ENCODE measurements around the gene MOV10L1.

The MOV10L1 gene

DNA sequence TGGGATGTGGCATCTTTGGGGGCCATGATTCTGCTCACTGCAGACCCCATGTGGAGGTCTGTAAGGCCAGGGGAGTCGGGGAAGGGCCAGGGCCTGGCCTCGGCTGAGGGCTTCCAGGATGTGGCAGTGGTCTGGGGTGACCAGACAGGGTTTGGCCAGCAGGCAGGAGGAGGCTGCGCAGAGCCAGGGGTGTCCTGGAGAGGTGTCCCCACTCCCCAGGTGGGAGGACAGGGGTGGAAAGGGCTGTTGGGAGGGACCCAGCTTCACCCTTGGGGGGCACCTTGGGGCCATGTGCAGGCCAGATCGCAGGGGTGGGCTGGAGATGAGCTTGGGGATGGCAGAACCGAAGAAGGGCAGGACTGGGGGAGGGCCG is 84.2 kb downstream of the MOV10L1 start:
- DNase-seq (ENCODE audit: low read depth in 1 of 2, low spot score in 1 of 2): no peak

DNA sequence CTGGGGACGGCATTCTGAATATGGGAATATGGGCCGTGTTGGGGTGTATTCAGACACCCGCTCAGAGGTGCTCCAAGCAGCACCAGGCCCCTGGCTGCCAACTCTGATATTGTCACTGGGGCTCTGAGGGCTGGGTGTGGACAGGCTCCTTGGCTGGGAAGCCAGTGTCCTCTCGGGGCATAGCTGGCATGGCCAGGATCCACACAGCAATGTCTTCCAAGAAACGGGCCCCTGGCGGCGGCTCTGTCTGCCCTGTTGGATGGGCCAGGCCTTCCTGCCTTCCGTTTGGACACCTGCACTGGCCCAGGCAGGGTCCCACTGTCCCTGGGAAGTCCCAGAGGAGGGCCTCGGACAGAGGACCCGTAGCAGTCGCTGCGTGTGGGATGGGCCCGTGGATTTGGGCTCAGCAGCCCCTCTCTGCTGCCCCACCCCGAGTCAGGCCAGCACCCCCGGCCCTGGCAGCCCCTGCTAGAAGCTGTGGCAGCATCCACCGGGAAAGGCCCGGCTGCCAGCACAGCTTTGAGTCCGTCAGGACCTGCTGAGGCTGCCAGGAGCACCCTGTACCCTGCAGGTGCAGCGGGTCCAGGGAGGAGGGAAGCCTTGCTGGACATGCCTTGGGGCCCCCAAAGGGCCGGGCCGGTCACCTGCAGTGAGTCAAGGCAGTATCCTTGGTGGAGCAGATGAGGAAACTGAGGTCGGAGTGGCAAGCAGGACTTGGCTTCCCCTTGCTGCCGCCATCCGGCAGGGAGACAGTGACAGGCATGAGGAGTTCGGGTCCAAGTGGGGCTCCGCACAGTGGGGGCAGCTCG is 84.8 kb downstream of the MOV10L1 start:
- no peak for DNase-seq (ENCODE audit: low read depth in 1 of 2, low spot score in 1 of 2)

DNA sequence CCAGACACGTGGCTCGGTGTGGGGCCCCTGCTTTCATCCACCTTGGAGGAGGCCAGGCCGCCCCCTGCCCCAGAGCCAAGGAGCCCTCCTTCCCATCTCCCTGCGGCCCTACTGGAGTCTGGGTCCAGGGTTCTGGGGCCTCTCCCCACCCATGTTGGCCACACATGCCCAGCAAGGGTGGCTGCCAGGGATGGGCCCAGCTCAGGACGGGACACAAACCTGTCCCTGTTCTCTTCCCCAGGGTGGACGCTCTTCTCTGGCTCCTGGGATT is 85.3 kb downstream of the MOV10L1 start:
- no peak for DNase-seq (ENCODE audit: low read depth in 1 of 2, low spot score in 1 of 2)

DNA sequence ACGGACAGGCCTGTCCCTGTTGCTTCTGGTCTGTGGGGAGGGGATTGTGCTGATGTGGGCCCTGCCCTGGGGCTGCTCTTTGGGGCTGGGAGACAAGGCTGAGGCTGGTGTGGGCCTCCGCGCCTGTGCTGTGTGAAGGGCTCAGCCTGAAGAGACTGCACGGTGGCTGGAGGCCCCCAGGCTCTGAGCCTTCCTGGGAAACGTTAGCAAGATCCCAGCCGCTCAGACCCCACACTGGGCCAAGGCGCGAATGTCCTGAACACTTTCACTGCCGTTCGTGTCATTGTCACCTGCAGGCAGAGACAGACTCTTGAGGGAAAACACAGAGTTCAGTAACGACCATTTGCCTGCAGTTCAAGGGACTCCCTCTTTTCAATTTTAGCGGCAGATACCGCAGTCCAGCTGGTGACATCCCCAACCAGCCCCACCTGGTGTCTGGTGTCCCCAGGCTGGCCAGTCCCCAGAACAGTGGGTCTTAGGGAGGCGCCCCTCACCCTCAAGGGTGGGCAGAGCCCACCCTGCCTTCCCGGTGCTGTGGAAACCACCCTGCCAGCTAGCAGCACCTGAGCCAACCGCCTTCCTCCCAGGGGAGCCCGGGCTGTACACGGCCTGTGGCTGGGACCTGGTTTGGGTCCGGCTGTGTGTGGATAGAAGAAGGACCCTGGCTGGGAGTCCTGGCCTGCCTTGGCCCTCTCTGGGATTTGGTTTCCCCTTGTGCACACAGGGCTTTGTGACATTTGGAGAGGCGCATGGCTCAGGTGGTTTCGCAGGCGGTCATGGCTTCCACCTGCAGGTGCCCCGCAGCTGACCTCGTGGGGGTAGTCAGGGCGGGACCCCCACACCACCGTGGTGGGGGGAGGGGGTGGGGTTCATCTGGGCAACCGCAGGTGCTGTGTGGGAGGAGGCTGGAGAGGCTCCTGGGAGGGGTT is 86.4 kb downstream of the MOV10L1 start:
- no peak for DNase-seq (ENCODE audit: low read depth in 1 of 2, low spot score in 1 of 2)

DNA sequence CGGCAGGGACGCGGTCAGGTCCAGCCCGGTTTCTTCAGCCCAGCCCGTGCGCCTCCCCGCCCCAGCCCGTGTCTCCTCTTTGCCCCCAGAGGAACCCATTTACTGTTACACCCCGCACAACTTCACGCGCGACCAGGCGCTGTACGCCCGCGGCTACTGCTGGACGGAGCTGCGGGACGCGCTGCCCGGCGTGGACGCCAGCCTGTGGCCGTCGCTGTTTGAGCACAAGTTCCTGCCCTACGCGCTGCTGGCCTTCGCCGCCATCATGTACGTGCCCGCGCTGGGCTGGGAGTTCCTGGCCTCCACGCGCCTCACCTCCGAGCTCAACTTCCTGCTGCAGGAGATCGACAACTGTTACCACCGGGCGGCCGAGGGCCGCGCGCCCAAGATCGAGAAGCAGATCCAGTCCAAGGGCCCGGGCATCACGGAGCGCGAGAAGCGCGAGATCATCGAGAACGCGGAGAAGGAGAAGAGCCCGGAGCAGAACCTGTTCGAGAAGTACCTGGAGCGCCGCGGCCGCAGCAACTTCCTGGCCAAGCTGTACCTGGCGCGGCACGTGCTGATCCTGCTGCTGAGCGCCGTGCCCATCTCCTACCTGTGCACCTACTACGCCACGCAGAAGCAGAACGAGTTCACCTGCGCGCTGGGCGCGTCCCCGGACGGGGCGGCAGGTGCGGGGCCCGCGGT is 87.2 kb downstream of the MOV10L1 start:
- no peak for DNase-seq (ENCODE audit: low read depth in 1 of 2, low spot score in 1 of 2)

DNA sequence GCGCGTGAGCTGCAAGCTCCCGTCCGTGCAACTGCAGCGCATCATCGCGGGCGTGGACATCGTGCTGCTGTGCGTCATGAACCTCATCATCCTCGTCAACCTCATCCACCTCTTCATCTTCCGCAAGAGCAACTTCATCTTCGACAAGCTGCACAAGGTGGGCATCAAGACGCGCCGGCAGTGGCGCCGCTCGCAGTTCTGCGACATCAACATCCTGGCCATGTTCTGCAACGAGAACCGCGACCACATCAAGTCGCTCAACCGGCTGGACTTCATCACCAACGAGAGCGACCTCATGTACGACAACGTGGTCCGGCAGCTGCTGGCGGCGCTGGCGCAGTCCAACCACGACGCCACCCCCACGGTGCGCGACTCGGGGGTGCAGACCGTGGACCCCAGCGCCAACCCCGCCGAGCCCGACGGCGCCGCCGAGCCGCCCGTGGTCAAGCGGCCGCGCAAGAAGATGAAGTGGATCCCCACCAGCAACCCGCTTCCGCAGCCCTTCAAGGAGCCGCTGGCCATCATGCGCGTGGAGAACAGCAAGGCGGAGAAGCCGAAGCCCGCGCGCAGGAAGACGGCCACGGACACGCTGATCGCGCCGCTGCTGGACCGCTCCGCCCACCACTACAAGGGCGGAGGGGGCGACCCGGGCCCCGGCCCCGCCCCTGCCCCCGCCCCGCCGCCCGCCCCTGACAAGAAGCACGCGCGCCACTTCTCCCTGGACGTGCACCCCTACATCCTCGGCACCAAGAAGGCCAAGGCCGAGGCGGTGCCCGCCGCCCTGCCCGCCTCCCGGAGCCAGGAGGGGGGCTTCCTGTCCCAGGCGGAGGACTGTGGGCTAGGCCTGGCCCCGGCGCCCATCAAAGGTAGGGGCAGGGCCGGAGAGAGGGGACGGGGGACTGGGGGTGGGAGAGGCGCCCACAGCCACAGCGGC is 88.0 kb downstream of the MOV10L1 start:
- DNase-seq (ENCODE audit: low read depth in 1 of 2, low spot score in 1 of 2): no peak

DNA sequence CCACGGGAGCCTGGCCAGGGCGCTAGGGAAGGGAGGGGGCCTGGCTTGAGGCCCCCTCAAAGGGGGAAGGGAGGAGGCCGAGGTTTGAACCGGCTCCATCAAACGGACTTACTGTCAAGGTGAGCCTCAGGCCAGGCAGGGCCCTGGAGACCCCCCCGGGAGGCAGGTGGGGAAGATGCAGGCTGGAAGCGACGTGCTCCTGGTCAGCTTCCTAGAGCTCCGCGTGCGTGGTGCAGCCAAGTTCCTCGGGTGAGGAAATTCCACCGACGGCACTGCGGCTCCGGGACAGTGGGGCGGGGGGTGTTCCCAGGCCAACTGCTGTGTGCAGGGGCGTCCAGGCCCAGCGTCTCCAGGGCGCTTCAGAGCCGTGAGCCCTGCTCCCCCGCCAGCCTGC is 88.7 kb downstream of the MOV10L1 start:
- DNase-seq (ENCODE audit: low read depth in 1 of 2, low spot score in 1 of 2): no peak

DNA sequence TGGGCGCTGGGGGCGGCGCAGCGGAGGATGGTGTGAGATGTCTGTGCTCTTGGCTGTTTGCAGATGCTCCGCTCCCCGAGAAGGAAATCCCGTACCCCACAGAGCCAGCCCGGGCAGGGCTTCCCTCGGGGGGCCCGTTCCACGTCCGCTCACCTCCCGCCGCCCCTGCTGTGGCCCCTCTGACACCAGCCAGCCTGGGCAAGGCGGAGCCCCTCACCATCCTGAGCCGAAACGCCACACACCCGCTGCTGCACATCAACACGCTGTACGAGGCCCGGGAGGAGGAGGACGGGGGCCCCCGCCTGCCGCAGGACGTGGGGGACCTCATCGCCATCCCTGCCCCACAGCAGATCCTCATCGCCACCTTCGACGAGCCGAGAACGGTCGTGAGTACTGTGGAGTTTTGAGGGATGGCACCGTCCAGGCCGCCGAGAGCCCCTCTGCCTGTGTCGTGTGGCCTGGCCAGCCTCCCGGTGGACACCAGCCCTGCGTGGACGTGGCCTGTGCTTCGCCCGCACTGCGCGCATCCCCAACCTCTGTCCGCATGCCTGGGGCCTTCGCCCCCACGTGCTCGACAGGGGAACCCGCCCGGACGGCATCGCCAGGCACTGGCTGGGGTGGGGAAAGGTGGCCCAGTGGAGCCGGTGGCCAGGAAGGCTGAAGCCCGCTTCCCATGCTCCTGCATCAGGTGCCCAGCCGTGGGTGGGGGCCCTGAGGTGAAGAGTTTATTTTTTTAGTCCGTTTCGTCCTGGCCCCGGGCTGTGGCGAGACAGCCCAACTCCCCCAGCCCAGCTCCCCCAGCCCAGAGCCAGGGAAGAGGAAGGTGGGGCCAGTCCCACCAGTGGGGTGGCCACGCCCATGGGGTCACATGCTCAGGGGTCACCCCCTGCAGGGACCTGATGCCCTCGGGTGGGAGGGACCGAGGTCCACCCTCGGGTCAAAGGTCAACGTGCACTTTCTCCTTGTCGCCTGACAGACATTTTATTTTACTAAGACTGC is 89.4 kb downstream of the MOV10L1 start:
- DNase-seq (ENCODE audit: low read depth in 1 of 2, low spot score in 1 of 2): no peak

DNA sequence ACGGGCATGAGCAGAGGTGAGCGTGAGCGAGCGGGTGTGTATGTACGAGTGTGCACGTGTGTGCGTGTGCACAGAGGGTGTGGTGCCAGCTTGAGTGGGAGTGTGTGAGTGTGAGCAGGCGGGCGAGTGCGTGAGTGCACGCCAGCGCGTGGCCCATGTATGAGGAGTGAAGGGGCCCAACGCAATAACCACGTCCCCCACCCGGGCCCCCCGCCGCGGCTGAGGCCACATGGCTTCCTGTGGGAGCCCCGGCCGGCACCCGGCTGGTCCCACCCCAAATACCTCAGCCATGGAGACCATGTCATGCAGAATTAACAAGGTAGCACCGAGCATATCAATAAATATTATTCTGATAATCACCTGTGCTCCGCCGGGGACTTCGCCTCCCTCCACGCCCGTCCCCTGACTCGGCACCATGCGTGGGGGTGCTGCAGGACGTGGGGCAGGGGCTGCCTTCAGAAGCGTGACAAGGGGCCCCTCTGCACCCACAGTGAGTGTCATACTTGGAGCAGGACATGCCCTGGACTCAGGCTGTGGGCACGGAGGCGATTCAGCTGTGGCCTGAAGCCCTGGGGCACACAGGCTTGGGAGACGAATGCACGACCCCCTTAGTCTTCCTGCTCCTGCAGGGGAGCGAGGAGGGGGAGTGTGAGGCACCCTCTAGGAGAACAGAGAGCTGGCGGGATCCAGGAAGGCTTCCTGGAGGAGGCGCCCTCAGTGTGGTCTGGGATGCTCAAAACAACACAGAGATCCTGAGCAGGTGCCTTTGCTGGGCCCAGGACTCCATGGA is 90.3 kb downstream of the MOV10L1 start:
- no peak for DNase-seq (ENCODE audit: low read depth in 1 of 2, low spot score in 1 of 2)

DNA sequence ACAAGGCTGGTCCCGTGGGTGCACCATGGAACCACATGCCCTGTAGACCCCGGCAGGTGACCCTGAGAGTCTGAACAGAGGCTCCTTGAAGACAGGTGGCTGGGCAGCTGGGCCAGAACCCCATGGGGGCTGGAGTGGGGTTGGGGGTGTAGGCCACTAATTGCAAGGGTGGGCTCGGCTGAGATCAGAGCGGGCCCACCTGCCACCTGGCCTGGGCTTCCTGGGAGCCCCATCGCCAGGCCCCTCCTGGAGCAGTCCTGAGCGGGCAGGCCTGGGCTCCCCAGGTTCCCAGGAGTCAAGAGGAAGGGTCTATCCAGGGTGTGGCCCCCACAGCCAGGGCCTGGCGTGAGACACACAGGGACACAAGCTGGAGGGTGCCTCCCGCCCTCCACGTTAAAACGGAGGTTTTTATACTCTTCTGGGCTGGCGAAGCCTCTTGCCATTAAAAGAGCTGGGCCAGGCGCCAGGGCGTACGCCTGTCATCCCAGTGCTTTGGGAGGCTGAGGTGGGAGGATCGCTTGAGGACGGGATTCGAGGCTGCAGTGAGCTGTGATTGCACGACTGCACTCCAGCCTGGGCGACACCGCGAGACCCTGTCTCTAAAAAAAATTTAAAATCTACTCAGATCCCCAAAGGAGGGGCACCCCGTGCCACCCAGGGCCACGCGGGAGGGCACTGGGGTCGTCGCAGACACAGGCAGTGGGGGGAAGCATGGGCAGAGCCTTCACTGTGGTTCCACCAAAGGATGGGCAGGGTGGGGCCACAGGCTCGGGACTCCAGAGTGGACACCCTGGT is 91.1 kb downstream of the MOV10L1 start:
- DNase-seq (ENCODE audit: low read depth in 1 of 2, low spot score in 1 of 2): no peak

DNA sequence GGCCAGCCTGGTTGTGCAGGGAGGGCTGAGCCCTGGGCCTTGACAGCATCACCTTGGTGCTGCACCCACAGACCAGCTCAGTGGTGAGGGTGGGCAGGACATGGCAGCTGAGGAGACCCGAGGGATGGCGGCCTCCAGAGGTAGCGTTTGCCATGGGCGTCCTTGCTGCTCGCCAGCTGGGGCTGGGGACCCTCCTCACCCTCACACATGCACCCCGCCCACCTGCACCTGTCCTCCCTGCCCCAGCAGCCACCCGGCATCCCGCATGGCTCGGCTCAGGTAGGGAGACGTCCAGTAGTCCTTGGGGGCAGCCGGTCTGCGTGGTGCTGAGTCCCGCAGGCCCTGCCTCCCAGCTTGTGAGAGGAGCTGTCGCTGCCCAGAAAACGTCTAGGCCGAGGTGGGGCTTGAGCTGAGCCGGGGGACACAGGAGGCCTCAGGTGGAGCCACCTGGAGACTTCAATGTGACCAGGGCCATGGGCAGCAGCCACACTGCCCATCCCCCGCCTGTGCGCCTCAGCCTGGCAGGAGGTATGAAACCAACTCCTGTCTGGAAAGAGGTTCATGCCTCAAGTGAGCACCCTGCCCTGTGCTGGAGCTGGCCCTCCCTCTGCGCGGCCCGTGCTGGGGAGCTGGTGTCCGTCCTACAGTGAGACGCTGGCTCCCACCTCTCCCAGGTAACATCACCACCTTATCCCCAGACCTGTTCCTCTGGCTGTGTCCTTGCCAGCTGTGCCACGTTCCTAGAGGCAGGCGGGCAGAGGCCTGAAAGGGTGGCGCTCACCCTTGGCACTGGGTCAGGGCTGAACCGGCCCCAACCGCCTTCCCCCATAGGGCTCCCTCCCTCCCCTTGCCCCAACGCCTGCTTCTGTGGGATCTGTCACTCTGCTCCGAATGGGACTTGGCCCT is 92.6 kb downstream of the MOV10L1 start:
- DNase-seq (ENCODE audit: low read depth in 1 of 2, low spot score in 1 of 2): no peak

DNA sequence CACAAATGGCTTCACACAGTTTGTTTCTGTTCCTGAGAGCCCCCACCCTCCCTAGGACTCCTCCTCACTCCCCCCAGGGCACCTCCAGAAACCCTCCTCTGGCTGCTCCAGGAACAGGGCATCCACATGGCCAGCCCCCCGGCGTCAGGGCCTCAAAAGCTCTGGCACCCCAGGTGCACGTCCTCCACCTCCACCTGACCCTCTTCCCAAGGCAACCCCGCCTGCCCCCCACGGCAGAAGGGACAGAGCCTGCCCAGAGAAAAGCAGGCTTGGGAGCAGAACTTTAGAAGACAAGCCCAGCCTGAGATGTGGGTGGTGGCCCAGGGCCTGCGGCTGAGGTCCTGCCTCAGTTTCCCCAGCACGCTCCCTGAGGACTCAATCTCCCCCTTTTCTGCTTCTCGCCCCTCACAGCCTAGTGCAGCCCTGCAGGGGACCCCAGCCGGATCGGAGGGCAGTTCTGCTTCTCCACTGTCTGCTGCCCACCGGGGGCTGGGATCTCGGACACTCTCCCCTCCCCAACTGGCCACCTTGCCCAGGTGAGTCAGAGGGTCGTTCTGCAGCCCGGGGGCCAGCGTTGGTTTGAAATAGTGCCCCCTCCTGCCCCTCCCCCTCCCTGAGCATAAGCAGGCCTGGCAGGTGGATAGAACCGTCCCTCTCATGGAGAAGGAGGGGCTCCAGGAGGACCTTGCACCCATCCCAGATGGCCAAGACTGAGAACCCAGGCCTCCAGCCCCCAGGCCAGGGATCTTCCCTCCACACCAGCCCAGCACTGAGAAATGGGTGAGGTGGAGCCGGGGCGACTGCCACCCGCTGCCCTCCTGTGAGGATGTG is 93.5 kb downstream of the MOV10L1 start:
- DNase-seq (ENCODE audit: low read depth in 1 of 2, low spot score in 1 of 2): no peak

DNA sequence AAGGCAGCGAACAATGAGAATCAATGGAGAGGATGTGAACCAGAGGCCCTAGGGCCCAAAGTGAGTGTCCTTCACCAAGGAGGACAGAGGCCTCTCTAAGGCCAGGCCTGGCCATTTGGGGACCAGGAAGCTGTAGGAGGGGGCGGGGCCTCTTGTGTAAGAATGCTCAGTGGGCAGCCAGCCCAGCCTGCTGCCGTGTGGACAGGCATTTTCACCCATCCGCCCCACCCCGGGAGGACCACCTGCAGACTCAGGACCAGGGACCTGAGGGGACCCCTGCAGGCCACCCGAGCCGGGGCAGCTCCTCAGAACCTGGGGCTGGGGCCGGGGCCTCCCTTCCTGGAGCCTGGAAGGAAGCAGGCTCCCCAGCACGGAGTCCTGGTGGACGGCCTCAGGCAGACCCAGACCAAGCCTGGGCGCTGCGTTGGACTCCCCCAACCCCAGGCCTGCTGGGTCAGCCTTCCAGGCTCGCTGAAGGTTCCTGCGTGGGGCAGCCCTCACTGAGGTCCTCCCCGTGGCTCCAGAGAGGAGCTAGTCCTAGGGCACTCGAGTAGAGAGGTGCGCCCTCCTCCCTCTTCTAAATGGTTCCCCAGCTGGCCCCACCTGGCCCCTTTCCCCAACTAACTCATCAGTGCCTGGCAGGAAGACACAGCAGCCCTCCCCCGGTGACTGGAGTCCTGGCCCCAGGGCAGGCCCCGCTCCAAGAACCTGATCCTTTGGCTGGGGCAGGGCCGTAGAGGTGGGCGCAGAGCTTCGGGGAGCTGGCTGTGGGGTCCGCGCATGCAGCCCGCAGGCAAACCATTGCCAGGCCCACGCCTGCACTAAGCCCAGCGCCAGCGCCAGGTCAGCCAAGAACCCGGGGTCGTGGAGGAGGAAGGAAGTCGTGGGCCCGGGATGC is 94.4 kb downstream of the MOV10L1 start:
- DNase-seq (ENCODE audit: low read depth in 1 of 2, low spot score in 1 of 2): no peak

DNA sequence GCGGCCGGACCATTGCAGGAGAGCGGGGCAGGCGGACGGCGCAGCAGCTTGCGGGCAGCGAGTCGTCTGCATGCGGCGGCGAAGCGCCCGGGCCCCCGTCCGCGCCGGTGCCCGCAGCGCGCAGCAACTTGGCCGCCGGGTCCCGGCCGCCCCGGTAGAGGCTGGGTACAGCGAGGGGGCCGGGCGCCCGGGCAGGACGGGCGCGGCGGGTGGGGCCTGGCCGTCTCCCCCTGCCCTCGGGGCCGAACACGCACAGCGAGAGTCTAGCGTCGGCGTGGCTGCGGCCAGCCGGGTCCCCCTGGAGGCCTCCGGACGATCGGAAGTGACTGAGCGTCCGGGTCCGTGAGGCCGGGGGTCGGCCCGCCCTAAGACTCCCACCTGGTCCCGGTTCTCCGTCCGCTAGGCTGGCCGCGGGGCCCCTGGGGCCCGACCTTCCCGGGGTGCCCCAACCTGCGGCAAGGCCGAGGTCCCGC is 95.1 kb downstream of the MOV10L1 start:
- no peak for DNase-seq (ENCODE audit: low read depth in 1 of 2, low spot score in 1 of 2)

Data from activated CD4-positive, alpha-beta T cell treated with anti-CD3 and anti-CD28 coated beads, Interleukin-2, amount 50 U/mL, for 24 hours (primary cell).